Astrocyte (in vitro differentiated cells and primary cell): ENCODE measurements around the gene SMIM27. TPM values are rescaled to one million over a fixed set of nuclear protein-coding genes. Genes with fewer than 3 reads are reported as not detected.
"Not testable (repeated sequence)": the region's sequence is repeated elsewhere in the genome, so short reads cannot be mapped to it uniquely, and the experiment has no call there.

Experiments
- DNase-seq: peaks from one replicate; pipeline ENCODE4 v3.0.0-alpha.2; 2010; ENCODE audit warnings: low read depth
- FAIRE-seq: peaks from 2 replicates; lab custom pipeline; 2011; peaks lifted over from hg19 to GRCh38; lab: Jason Lieb, UNC
- H2AFZ ChIP-seq: 2 replicates; pipeline ENCODE4 v1.6.0; 2012; ENCODE audit warnings: low read depth, low read length, inconsistent platforms
- H3K27ac ChIP-seq: 2 replicates; pipeline ENCODE4 v1.5.1; 2011; ENCODE audit warnings: low read depth, low read length, inconsistent platforms
- H3K27me3 ChIP-seq: 2 replicates; pipeline ENCODE4 v1.6.0; 2011; ENCODE audit warnings: low read length, inconsistent platforms; ENCODE audit not compliant: insufficient read depth
- H3K36me3 ChIP-seq: 2 replicates; pipeline ENCODE4 v1.5.1; 2011; ENCODE audit warnings: low read length, inconsistent platforms; ENCODE audit not compliant: insufficient read depth
- H3K4me1 ChIP-seq: 2 replicates; pipeline ENCODE4 v1.5.1; 2011; ENCODE audit warnings: low read length, inconsistent platforms; ENCODE audit not compliant: insufficient read depth
- H3K4me2 ChIP-seq: 2 replicates; pipeline ENCODE4 v1.6.0; 2012; ENCODE audit warnings: low read length, inconsistent platforms
- H3K4me3 ChIP-seq: 2 replicates; pipeline ENCODE4 v1.5.1; 2011; ENCODE audit warnings: low read depth, mild to moderate bottlenecking, low read length, inconsistent platforms; ENCODE audit not compliant: insufficient read depth
- H3K79me2 ChIP-seq: 2 replicates; pipeline ENCODE4 v1.6.0; 2012; ENCODE audit warnings: mild to moderate bottlenecking, low read length, inconsistent platforms; ENCODE audit not compliant: insufficient read depth
- H3K9ac ChIP-seq: 2 replicates; pipeline ENCODE4 v1.6.0; 2012; ENCODE audit warnings: mild to moderate bottlenecking, low read length, inconsistent platforms
- H3K9me3 ChIP-seq: 2 replicates; pipeline ENCODE4 v1.5.1; 2012; ENCODE audit warnings: low read depth, mild to moderate bottlenecking, low read length, inconsistent platforms; ENCODE audit not compliant: insufficient read depth
- H4K20me1 ChIP-seq: 2 replicates; pipeline ENCODE4 v1.6.0; 2012; ENCODE audit warnings: low read length, inconsistent platforms; ENCODE audit not compliant: insufficient read depth
- H3K27ac Mint-ChIP-seq: one replicate; pipeline ENCODE4 v1.8.0; 2021; ENCODE audit warnings: mild to moderate bottlenecking, mixed read lengths; ENCODE audit not compliant: unreplicated experiment
- H3K27me3 Mint-ChIP-seq: one replicate; pipeline ENCODE4 v1.8.0; 2021; ENCODE audit warnings: low read depth, mixed read lengths; ENCODE audit not compliant: unreplicated experiment
- H3K36me3 Mint-ChIP-seq: one replicate; pipeline ENCODE4 v1.8.0; 2021; ENCODE audit warnings: low read depth, mixed read lengths; ENCODE audit not compliant: unreplicated experiment
- H3K4me1 Mint-ChIP-seq: one replicate; pipeline ENCODE4 v1.8.0; 2021; ENCODE audit warnings: low read depth, mixed read lengths; ENCODE audit not compliant: unreplicated experiment
- H3K4me3 Mint-ChIP-seq: one replicate; pipeline ENCODE4 v1.8.0; 2021; ENCODE audit warnings: mild to moderate bottlenecking, moderate library complexity, mixed read lengths; ENCODE audit not compliant: unreplicated experiment
- H3K9me3 Mint-ChIP-seq: one replicate; pipeline ENCODE4 v1.8.0; 2021; ENCODE audit warnings: mild to moderate bottlenecking, mixed read lengths; ENCODE audit not compliant: unreplicated experiment
- CTCF ChIP-seq: IDR thresholded peaks from 2 replicates; pipeline ENCODE4 v1.5.1; 2011; ENCODE audit warnings: low read depth, mild to moderate bottlenecking, inconsistent platforms, low read length, moderate library complexity; ENCODE audit not compliant: insufficient read depth
- EZH2 ChIP-seq: IDR thresholded peaks from 2 replicates; pipeline ENCODE4 v1.6.1; 2012; ENCODE audit warnings: mild to moderate bottlenecking, low read length, inconsistent platforms; ENCODE audit not compliant: insufficient read depth
- total RNA-seq: library from RNA; stranded (reverse); gene quantifications from 2 replicates; pipeline ENCODE4 v1.2.1, GENCODE V29; 2021

SMIM27 gene
- total RNA-seq, 1 donor from 2014 or later, result 9.4 TPM

DNA sequence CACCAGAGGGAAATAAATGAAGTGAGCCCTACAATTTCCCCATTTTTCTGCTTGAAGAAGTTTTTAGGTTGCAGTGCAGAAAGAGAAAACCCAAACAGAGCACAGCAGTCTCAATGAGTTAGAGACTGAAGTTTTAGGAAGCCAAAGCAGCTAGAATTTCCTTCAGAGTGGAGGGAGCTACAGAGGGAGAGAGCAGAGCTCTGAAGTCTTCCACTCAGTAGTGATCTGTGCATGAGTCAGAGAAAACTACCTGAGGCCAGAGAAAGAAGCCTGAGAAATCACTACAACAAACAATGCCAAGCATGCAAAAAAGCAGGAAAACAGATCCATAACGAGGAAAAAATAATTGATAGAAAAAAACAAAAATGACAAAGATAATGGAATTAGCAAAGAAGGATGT lies 38.8 kb downstream of the SMIM27 start:
- FAIRE-seq (no peak), DNase-seq (peak; percentile 35)
- Mint-ChIP-seq H3K4me3 (no peak overlapping the region), H3K9me3 (peaks cover 5% of the 10 kb centered on the region), H3K27me3 (no peaks in the 10 kb centered on the region), H3K4me1 (peaks cover 30% of the 10 kb centered on the region), H3K36me3 (no peaks in the 10 kb centered on the region), H3K27ac (peak overlapping the region; percentile 15)
- H3K36me3 ChIP-seq, result no peaks in the 10 kb centered on the region
- peak overlapping the region; percentile 12 for H3K4me2 ChIP-seq
- no peaks in the 10 kb centered on the region for H3K79me2 ChIP-seq
- H3K9ac ChIP-seq, result no peak overlapping the region
- H4K20me1 ChIP-seq, result no peaks in the 10 kb centered on the region
- H3K27me3 ChIP-seq, result no peaks in the 10 kb centered on the region
- no peak overlapping the region for H3K27ac ChIP-seq
- H2AFZ ChIP-seq, result no peak overlapping the region
- TF ChIP-seq CTCF, result no peak
- TF ChIP-seq EZH2, result no peak
- peaks cover 3% of the 10 kb centered on the region for H3K4me1 ChIP-seq
- H3K9me3 ChIP-seq, result no peaks in the 10 kb centered on the region
- H3K4me3 ChIP-seq, result no peak overlapping the region

GRCh38 chr9:32596096-32596865 lies 44.2 kb downstream of the SMIM27 start:
- Mint-ChIP-seq H3K4me3 (no peak overlapping the region), H3K4me1 (peaks cover 3% of the 10 kb centered on the region), H3K9me3 (peaks cover 9% of the 10 kb centered on the region), H3K27me3 (no peaks in the 10 kb centered on the region), H3K36me3 (no peaks in the 10 kb centered on the region), H3K27ac (no peak overlapping the region)
- Histone ChIP-seq H3K4me2 (no peak overlapping the region), H3K27ac (no peak overlapping the region), H3K27me3 (no peaks in the 10 kb centered on the region), H3K4me1 (no peaks in the 10 kb centered on the region), H3K4me3 (no peak overlapping the region), H3K79me2 (no peaks in the 10 kb centered on the region), H3K9ac (no peak overlapping the region), H3K36me3 (no peaks in the 10 kb centered on the region), H3K9me3 (no peaks in the 10 kb centered on the region), H4K20me1 (no peaks in the 10 kb centered on the region), H2AFZ (no peak overlapping the region)
- TF ChIP-seq CTCF (no peak), EZH2 (no peak)
- FAIRE-seq (no peak), DNase-seq (no peak)

GRCh38 chr9:32596936-32597335 lies 44.8 kb downstream of the SMIM27 start:
- no peak overlapping the region for H3K4me2 ChIP-seq
- DNase-seq (no peak), FAIRE-seq (no peak)
- no peaks in the 10 kb centered on the region for H3K27me3 ChIP-seq
- H2AFZ ChIP-seq, result no peak overlapping the region
- H3K79me2 ChIP-seq, result no peaks in the 10 kb centered on the region
- Mint-ChIP-seq H3K27ac (no peak overlapping the region), H3K4me1 (no peaks in the 10 kb centered on the region), H3K9me3 (peaks cover 9% of the 10 kb centered on the region), H3K4me3 (no peak overlapping the region), H3K27me3 (peaks cover 2% of the 10 kb centered on the region), H3K36me3 (no peaks in the 10 kb centered on the region)
- H3K27ac ChIP-seq, result no peak overlapping the region
- H3K9ac ChIP-seq, result no peak overlapping the region
- no peaks in the 10 kb centered on the region for H3K36me3 ChIP-seq
- no peaks in the 10 kb centered on the region for H3K9me3 ChIP-seq
- no peak for TF ChIP-seq EZH2
- no peak for TF ChIP-seq CTCF
- no peaks in the 10 kb centered on the region for H3K4me1 ChIP-seq
- H3K4me3 ChIP-seq, result no peak overlapping the region
- H4K20me1 ChIP-seq, result no peaks in the 10 kb centered on the region

- not testable (repeated sequence) for H3K36me3 Mint-ChIP-seq, H4K20me1 ChIP-seq, H3K27me3 ChIP-seq, H3K79me2 ChIP-seq, H3K27ac ChIP-seq, H3K4me1 Mint-ChIP-seq, H3K36me3 ChIP-seq, H3K9me3 Mint-ChIP-seq, H3K4me3 ChIP-seq, DNase-seq, H3K9ac ChIP-seq, H3K4me2 ChIP-seq, H2AFZ ChIP-seq, FAIRE-seq, H3K27me3 Mint-ChIP-seq, H3K9me3 ChIP-seq, H3K4me3 Mint-ChIP-seq, H3K27ac Mint-ChIP-seq, H3K4me1 ChIP-seq
Measured at GRCh38 chr9:32599021-32599420, 46.9 kb downstream of the SMIM27 start.
